IMR-90 (cell line): ENCODE data around the gene SLC36A1. TPM values are rescaled to one million over a fixed set of nuclear protein-coding genes. Genes with fewer than 3 reads are reported as not detected.

Experiments
- ATAC-seq: fragments of 200-7000 bp; cut with Tn5 transposase; 2 replicates; pipeline ENCODE4 v1.9.1; 2020; ENCODE audit warnings: low read depth, mild to moderate bottlenecking, moderate library complexity
- BruUV-seq: library from RNA; stranded (reverse); fragments of 400-500 nt; replicated peaks from 2 replicates; lab custom pipeline; 2021; lab: Mats Ljungman, UMichigan
- CTCF ChIA-PET: fragments of 300-600 bp; formaldehyde crosslinking; extraction: SDS; loops from one replicate; lab custom pipeline; 2021; ENCODE audit warnings: antibody characterized with exemption; lab: Yijun Ruan, JAX
- POLR2A ChIA-PET: fragments of 300-600 bp; sonication (Branson Sonifier 250); formaldehyde crosslinking; loops from one replicate; lab custom pipeline; 2022; ENCODE audit warnings: antibody characterized with exemption; ENCODE audit not compliant: unreplicated experiment; lab: Charles Lee
- DNase-seq: peaks from one replicate; pipeline ENCODE4 v3.0.0; 2013
- H2AFZ ChIP-seq: replicated peaks from 2 replicates; pipeline ENCODE3; 2013; ENCODE audit warnings: low read length, mild to moderate bottlenecking; ENCODE audit not compliant: poor library complexity
- H2AK5ac ChIP-seq: 2 replicates; pipeline ENCODE4 v1.6.1; 2013; ENCODE audit warnings: low read depth, low read length, inconsistent platforms
- H2AK9ac ChIP-seq: replicated peaks from 2 replicates; pipeline ENCODE3; 2013; ENCODE audit warnings: mild to moderate bottlenecking, low read depth, low read length, moderate library complexity; ENCODE audit not compliant: poor library complexity
- H2BK120ac ChIP-seq: 2 replicates; pipeline ENCODE4 v1.6.1; 2013; ENCODE audit warnings: low read depth, low read length, inconsistent platforms
- H2BK15ac ChIP-seq: 3 replicates; pipeline ENCODE4 v1.6.1; 2013; ENCODE audit warnings: low read depth, low read length, inconsistent platforms
- H2BK20ac ChIP-seq: 2 replicates; pipeline ENCODE4 v1.6.1; 2013; ENCODE audit warnings: low read depth, mild to moderate bottlenecking, inconsistent platforms, low read length, moderate library complexity
- H2BK5ac ChIP-seq: 2 replicates; pipeline ENCODE4 v1.6.1; 2013; ENCODE audit warnings: mild to moderate bottlenecking, low read depth, low read length, inconsistent platforms; ENCODE audit not compliant: poor library complexity, severe bottlenecking
- H3K14ac ChIP-seq: replicated peaks from 2 replicates; pipeline ENCODE4 v1.6.1; 2013; ENCODE audit warnings: low read depth, low read length, inconsistent platforms
- H3K18ac ChIP-seq: 2 replicates; pipeline ENCODE4 v1.6.1; 2013; ENCODE audit warnings: low read depth, low read length, control low read depth
- H3K23ac ChIP-seq: 2 replicates; pipeline ENCODE4 v1.6.1; 2013; ENCODE audit warnings: low read depth, low read length, inconsistent platforms
- H3K27ac ChIP-seq: 2 replicates; pipeline ENCODE4 v1.5.1; 2013; ENCODE audit warnings: mild to moderate bottlenecking, control low read depth, low read length; ENCODE audit not compliant: insufficient read depth
- H3K27me3 ChIP-seq: 2 replicates; pipeline ENCODE4 v1.6.1; 2013; ENCODE audit warnings: low read length; ENCODE audit not compliant: control insufficient read depth, insufficient read depth
- H3K36me3 ChIP-seq: 2 replicates; pipeline ENCODE4 v1.6.1; 2013; ENCODE audit warnings: low read length, mixed read lengths; ENCODE audit not compliant: control insufficient read depth, insufficient read depth
- H3K4ac ChIP-seq: 2 replicates; pipeline ENCODE4 v1.6.1; 2013; ENCODE audit warnings: low read depth, low read length, inconsistent platforms
- H3K4me1 ChIP-seq: 2 replicates; pipeline ENCODE4 v1.6.1; 2013; ENCODE audit warnings: low read length, mixed read lengths; ENCODE audit not compliant: control insufficient read depth, insufficient read depth
- H3K4me2 ChIP-seq: 2 replicates; pipeline ENCODE4 v1.6.1; 2013; ENCODE audit warnings: low read depth, mild to moderate bottlenecking, control low read depth, low read length, moderate library complexity
- H3K4me3 ChIP-seq: 2 replicates; pipeline ENCODE4 v1.5.1; 2013; ENCODE audit warnings: low read depth, mild to moderate bottlenecking, control low read depth, low read length, moderate library complexity; ENCODE audit not compliant: insufficient read depth
- H3K56ac ChIP-seq: 2 replicates; pipeline ENCODE4 v1.6.1; 2013; ENCODE audit warnings: low read length, inconsistent platforms; ENCODE audit not compliant: insufficient read depth; ENCODE audit errors: extremely low read depth
- H3K79me1 ChIP-seq, 2 experiments: 2 replicates each; pipeline ENCODE4 v1.6.1; 2013; ENCODE audit warnings: low read length in 2 of 2, inconsistent platforms in 1 of 2, low read depth in 1 of 2
- H3K9ac ChIP-seq: 2 replicates; pipeline ENCODE4 v1.6.1; 2013; ENCODE audit warnings: low read depth, low read length, control low read depth
- H3K9me1 ChIP-seq: 2 replicates; pipeline ENCODE4 v1.6.1; 2013; ENCODE audit warnings: low read length, inconsistent platforms; ENCODE audit not compliant: insufficient read depth
- H3K9me3 ChIP-seq: 2 replicates; pipeline ENCODE4 v1.6.1; 2013; ENCODE audit warnings: low read length; ENCODE audit not compliant: control insufficient read depth, insufficient read depth
- H4K20me1 ChIP-seq: 2 replicates; pipeline ENCODE4 v1.6.1; 2013; ENCODE audit warnings: low read length, inconsistent platforms; ENCODE audit not compliant: insufficient read depth
- H4K5ac ChIP-seq: 2 replicates; pipeline ENCODE4 v1.6.1; 2013; ENCODE audit warnings: mild to moderate bottlenecking, low read depth, low read length, control low read depth
- H4K8ac ChIP-seq, 2 experiments: 2 replicates each; pipeline ENCODE4 v1.6.1; 2013; ENCODE audit warnings: low read depth in 2 of 2, low read length in 2 of 2, control low read depth in 1 of 2, inconsistent platforms in 1 of 2
- H4K91ac ChIP-seq: 2 replicates; pipeline ENCODE4 v1.6.1; 2013; ENCODE audit warnings: low read depth, low read length, inconsistent platforms; ENCODE audit not compliant: insufficient read depth
- BHLHE40 ChIP-seq: fragments of 150-350 bp; IDR thresholded peaks from 2 replicates; pipeline ENCODE4 v1.6.1; 2016; ENCODE audit warnings: mild to moderate bottlenecking, low read depth, low read length
- CEBPB ChIP-seq: IDR thresholded peaks from 2 replicates; pipeline ENCODE4 v1.6.1; 2012; ENCODE audit warnings: low read depth, low read length, improper control_type of control experiment
- FOS ChIP-seq: fragments of 150-350 bp; IDR thresholded peaks from 2 replicates; pipeline ENCODE4 v1.6.1; 2016; ENCODE audit warnings: low read depth, low read length
- MAFK ChIP-seq: IDR thresholded peaks from 2 replicates; pipeline ENCODE4 v1.6.1; 2012; ENCODE audit warnings: low read depth, low read length, improper control_type of control experiment
- MAZ ChIP-seq: IDR thresholded peaks from 2 replicates; pipeline ENCODE4 v1.6.1; 2012; ENCODE audit warnings: low read depth, mild to moderate bottlenecking, low read length, improper control_type of control experiment, moderate library complexity, borderline replicate concordance
- MXI1 ChIP-seq: IDR thresholded peaks from 2 replicates; pipeline ENCODE4 v1.6.1; 2012; ENCODE audit warnings: low read depth, mild to moderate bottlenecking, low read length, moderate library complexity, borderline replicate concordance
- NFE2L2 ChIP-seq: fragments of 150-350 bp; IDR thresholded peaks from 2 replicates; pipeline ENCODE4 v1.6.1; 2016; ENCODE audit warnings: low read depth, mild to moderate bottlenecking, low read length
- RAD21 ChIP-seq: IDR thresholded peaks from 2 replicates; pipeline ENCODE4 v1.6.1; 2012; ENCODE audit warnings: low read length, improper control_type of control experiment
- RCOR1 ChIP-seq: IDR thresholded peaks from 2 replicates; pipeline ENCODE4 v1.6.1; 2012; ENCODE audit warnings: mild to moderate bottlenecking, low read length, improper control_type of control experiment; ENCODE audit not compliant: insufficient replicate concordance
- RFX5 ChIP-seq: IDR thresholded peaks from 2 replicates; pipeline ENCODE4 v1.8.0; 2012; ENCODE audit warnings: low read depth, mild to moderate bottlenecking, low read length, moderate library complexity
- SMC3 ChIP-seq: fragments of 150-350 bp; IDR thresholded peaks from 2 replicates; pipeline ENCODE4 v1.6.1; 2016; ENCODE audit warnings: low read depth, mild to moderate bottlenecking, antibody characterized with exemption, low read length, moderate library complexity
- WGBS, 2 experiments: methylation state at CpG; one replicate each; pipeline versions ENCODE4 v1.1.5 to v1.1.7; 2013; ENCODE audit warnings: missing lambda C conversion rate in 2 of 2; ENCODE audit not compliant: insufficient read length in 1 of 2; ENCODE audit errors: extremely low coverage in 2 of 2; 5-methylcytosine and 5-hydroxymethylcytosine counted together
- dilution Hi-C: fragments of 300-500 bp; cut with HindIII; formaldehyde crosslinking; loops from one replicate; pipeline ENCODE4 v1.14.3; 2018; ENCODE audit warnings: low sequenced_read_pairs; ENCODE audit not compliant: unreplicated experiment
- in situ Hi-C: fragments of 300-500 bp; cut with MboI; formaldehyde crosslinking; loops from 3 replicates; pipeline ENCODE4 v1.14.3; 2019; ENCODE audit warnings: low sequenced_read_pairs, inconsistent platforms, mixed read lengths
- intact Hi-C: fragments of 100-400 bp; cut with micrococcal nuclease; formaldehyde crosslinking; loops from 2 replicates; pipeline ENCODE4 v1.10.0; 2022
- polyA plus RNA-seq, 3 experiments: library from polyadenylated mRNA; depleted of rRNA; stranded (reverse); fragments of >200 nt; gene quantifications; 2 replicates each; pipeline ENCODE4 v1.2.3, GENCODE V29; 2012; ENCODE audit warnings: low replicate concordance in 1 of 3
- total RNA-seq: library from RNA; depleted of rRNA; stranded (reverse); fragments of >200 nt; gene quantifications from 2 replicates; pipeline ENCODE4 v1.2.3, GENCODE V29; 2012
- TF ChIP-seq, protein P1 (sequence below): fragments of 150-350 bp; IDR thresholded peaks from 2 replicates; pipeline ENCODE4 v1.6.1; 2017; ENCODE audit warnings: mild to moderate bottlenecking, antibody characterized with exemption, low read length, low read depth
- TF ChIP-seq, protein P2 (sequence below): conservative IDR thresholded peaks from 2 replicates; pipeline ENCODE4 v1.5.1; 2012; ENCODE audit warnings: mild to moderate bottlenecking, low read depth, low read length, improper control_type of control experiment

Gene SLC36A1
- total and polyA plus RNA-seq, 2 of the 4 experiments (the other 2 are of a cell fraction), result 5.7 to 8.7 TPM

DNA sequence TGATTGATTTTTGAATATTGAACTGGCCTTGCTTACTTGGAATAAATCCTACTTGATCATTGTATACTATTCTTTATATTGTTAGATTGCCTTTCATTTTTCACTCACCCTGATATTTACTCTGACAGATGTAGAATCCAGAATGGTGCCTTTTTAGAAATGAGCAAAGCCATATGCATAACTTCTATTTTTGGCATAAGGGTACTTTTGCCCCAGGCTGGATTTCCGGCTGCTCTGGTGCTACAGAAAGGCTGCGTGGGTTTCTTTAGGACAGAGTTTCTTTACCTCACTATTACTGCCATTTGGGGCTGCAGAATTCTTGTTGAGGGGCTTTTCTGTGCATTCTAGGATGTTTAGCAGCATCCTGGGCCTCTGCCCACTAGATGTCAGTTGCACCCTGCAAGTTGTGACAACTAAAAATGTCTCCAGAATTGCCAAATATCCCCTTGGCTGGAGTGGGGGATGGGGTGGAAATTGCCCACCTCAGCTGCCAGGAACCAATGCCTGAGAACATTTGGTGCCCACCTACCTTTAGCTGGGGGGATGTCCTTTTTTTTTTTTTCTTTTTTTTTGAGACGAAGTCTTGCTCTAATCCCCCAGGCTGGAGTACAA is 50.1 kb downstream of the SLC36A1 start:
- intact Hi-C loops (loop anchor here (5.0 kb wide), 2 partner anchors 110 to 180 kb away; no protein-coding TSS in a partner anchor), dilution Hi-C loops (no loop called here), in situ Hi-C loops (no loop called here)
- Histone ChIP-seq H3K4me2 (no peak overlapping the region), H3K4me3 (no peak overlapping the region), H3K56ac (no peak overlapping the region), H4K91ac (no peak overlapping the region), H3K9me3 (no peaks in the 10 kb centered on the region), H2AK5ac (no peak overlapping the region), H3K27me3 (no peaks in the 10 kb centered on the region), H2BK20ac (no peak overlapping the region), H3K9ac (no peak overlapping the region), H4K5ac (no peak overlapping the region), H3K18ac (no peak overlapping the region), H2BK120ac (no peak overlapping the region), H3K79me1 (peaks cover 0 to 6% of the 10 kb centered on the region in 2 experiments; a peak in 1 of 4 replicates), H3K4me1 (no peaks in the 10 kb centered on the region), H2BK15ac (no peak overlapping the region), H3K4ac (no peak overlapping the region), H2AFZ (no peak overlapping the region), H4K8ac (no peak overlapping the region), H2BK5ac (no peak overlapping the region), H3K27ac (no peak overlapping the region), H3K23ac (no peak overlapping the region), H2AK9ac (no peak overlapping the region), H4K20me1 (no peaks in the 10 kb centered on the region), H3K36me3 (no peaks in the 10 kb centered on the region), H3K9me1 (no peaks in the 10 kb centered on the region), H3K14ac (no peak overlapping the region)
- no CpG with 5 or more reads among the region's 3 CpGs for WGBS, 2 experiments
- CTCF ChIA-PET, result interaction anchor here (4.6 kb wide), 1 partner anchor 50 kb away, joined by 26 read pairs; the partner anchor contains the start of gene SLC36A1
- no peak for TF ChIP-seq MAZ
- no peak for TF ChIP-seq MAFK
- TF ChIP-seq NFE2L2, result no peak
- TF ChIP-seq RAD21, result no peak
- no peak for TF ChIP-seq SMC3
- no peak for TF ChIP-seq MXI1
- no peak for TF ChIP-seq FOS
- TF ChIP-seq RFX5, result no peak
- TF ChIP-seq, protein P1, sequence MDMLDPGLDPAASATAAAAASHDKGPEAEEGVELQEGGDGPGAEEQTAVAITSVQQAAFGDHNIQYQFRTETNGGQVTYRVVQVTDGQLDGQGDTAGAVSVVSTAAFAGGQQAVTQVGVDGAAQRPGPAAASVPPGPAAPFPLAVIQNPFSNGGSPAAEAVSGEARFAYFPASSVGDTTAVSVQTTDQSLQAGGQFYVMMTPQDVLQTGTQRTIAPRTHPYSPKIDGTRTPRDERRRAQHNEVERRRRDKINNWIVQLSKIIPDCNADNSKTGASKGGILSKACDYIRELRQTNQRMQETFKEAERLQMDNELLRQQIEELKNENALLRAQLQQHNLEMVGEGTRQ, result no peak
- TF ChIP-seq, protein P2, sequence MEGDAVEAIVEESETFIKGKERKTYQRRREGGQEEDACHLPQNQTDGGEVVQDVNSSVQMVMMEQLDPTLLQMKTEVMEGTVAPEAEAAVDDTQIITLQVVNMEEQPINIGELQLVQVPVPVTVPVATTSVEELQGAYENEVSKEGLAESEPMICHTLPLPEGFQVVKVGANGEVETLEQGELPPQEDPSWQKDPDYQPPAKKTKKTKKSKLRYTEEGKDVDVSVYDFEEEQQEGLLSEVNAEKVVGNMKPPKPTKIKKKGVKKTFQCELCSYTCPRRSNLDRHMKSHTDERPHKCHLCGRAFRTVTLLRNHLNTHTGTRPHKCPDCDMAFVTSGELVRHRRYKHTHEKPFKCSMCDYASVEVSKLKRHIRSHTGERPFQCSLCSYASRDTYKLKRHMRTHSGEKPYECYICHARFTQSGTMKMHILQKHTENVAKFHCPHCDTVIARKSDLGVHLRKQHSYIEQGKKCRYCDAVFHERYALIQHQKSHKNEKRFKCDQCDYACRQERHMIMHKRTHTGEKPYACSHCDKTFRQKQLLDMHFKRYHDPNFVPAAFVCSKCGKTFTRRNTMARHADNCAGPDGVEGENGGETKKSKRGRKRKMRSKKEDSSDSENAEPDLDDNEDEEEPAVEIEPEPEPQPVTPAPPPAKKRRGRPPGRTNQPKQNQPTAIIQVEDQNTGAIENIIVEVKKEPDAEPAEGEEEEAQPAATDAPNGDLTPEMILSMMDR, result no peak
- TF ChIP-seq CEBPB, result no peak
- TF ChIP-seq RCOR1, result no peak
- TF ChIP-seq BHLHE40, result no peak
- DNase-seq (no peak), ATAC-seq (no peak)
- BruUV-seq, result no TSS peak
- POLR2A ChIA-PET, result no interaction called here
